K562 (cell line): Measurements from ENCODE around the gene TBC1D12. TPM values are rescaled to one million over a fixed set of nuclear protein-coding genes. Genes with fewer than 3 reads are reported as not detected.

Experiments
- COPS2 ChIP-seq: fragments of 450-650 bp; conservative IDR thresholded peaks from 2 replicates; pipeline ENCODE4 v1.6.1; 2016; ENCODE audit warnings: mild to moderate bottlenecking, moderate library complexity
- CUX1 ChIP-seq: fragments of 200-800 bp; sonication (Bioruptor generic); IDR thresholded peaks from 2 replicates; pipeline ENCODE4 v1.6.1; 2016; ENCODE audit warnings: missing genetic modification characterization, missing compliant biosample characterization
- E2F6 ChIP-seq, 2 experiments: IDR thresholded peaks; 2 replicates each; pipeline ENCODE4 v1.6.1; 2011; ENCODE audit warnings: borderline replicate concordance in 1 of 2, control low read depth in 1 of 2, low read depth in 1 of 2, low read length in 1 of 2, mild to moderate bottlenecking in 1 of 2, mixed read lengths in 1 of 2, moderate library complexity in 1 of 2; ENCODE audit not compliant: insufficient read depth in 1 of 2, insufficient read length in 1 of 2, poor library complexity in 1 of 2, severe bottlenecking in 1 of 2; ENCODE audit errors: extremely low read depth in 1 of 2
- PCBP1 ChIP-seq: fragments of 200-400 bp; formaldehyde crosslinking; IDR thresholded peaks from 2 replicates; pipeline ENCODE4 v1.6.1; 2018; ENCODE audit warnings: mild to moderate bottlenecking, low read depth, low read length; ENCODE audit not compliant: poor library complexity, severe bottlenecking
- SNIP1 ChIP-seq: fragments of 450-650 bp; IDR thresholded peaks from 2 replicates; pipeline ENCODE4 v1.7.1; 2017; ENCODE audit warnings: low read depth, mild to moderate bottlenecking
- SRF ChIP-seq, 2 experiments: fragments of 250-450, 450-650 bp in 1 of 2; sonication (Bioruptor Pico) in 1 of 2; sonication (generic) in 1 of 2; formaldehyde crosslinking; IDR thresholded peaks; 2 replicates each; pipeline versions ENCODE4 v1.5.0 to v1.5.1; 2020 to 2022; ENCODE audit warnings: mild to moderate bottlenecking in 1 of 2, missing genetic modification reagents in 1 of 2
- ZNF165 ChIP-seq: fragments of 250-450 bp; sonication (Bioruptor Pico); IDR thresholded peaks from 2 replicates; pipeline ENCODE4 v1.4.0; 2020; ENCODE audit warnings: borderline replicate concordance
- ZNF79 ChIP-seq: fragments of 250-450 bp; sonication (Bioruptor Pico); IDR thresholded peaks from 2 replicates; pipeline ENCODE4 v1.4.0; 2020; ENCODE audit warnings: low read depth, mild to moderate bottlenecking, moderate library complexity
- polyA plus RNA-seq, 8 experiments: library from polyadenylated mRNA; depleted of rRNA in 4 of 8; stranded (reverse) in 5 of 8; unstranded in 3 of 8; fragments of >200 nt; fragmentation: Nextera tagmentation in 2 of 8; fragmentation: Illumina TruSeq in 1 of 8; extraction: Ambion mirVana in 2 of 8; extraction: Trizol in 1 of 8; gene quantifications; 2 replicates each; pipeline versions ENCODE4 v1.2.1 to v1.2.3, GENCODE V29; 2011 to 2014; ENCODE audit warnings: inconsistent platforms in 1 of 8, missing spikeins in 1 of 8
- total RNA-seq, 7 experiments: library from RNA; depleted of rRNA in 6 of 7; stranded (reverse); fragments of >200 nt in 6 of 7; fragmentation: Illumina TruSeq in 2 of 7; extraction: Trizol in 2 of 7; gene quantifications; 2 replicates each; pipeline versions ENCODE4 v1.2.1 to v1.2.3, GENCODE V29; 2011 to 2021; ENCODE audit warnings: low replicate concordance in 1 of 7

TBC1D12 gene
- total and polyA plus RNA-seq, 9 of the 15 experiments (the other 6 are each of a cell fraction or from before 2014, with no cell fraction given): 2.1 to 6.7 (median 3.9) TPM

GRCh38 chr10:94465684-94466083 is 63.3 kb downstream of the TBC1D12 start (continued):
- no peak for TF ChIP-seq SNIP1
- no peak for TF ChIP-seq CUX1 (CRISPR knock-in tag)
- 0 out of 2 replicates have a peak, but pooled peaks have one; percentile 37 for TF ChIP-seq ZNF165 (CRISPR knock-in tag)
- TF ChIP-seq E2F6 (IDR thresholded peaks at IDR 0.05; ENCODE audit: borderline replicate concordance in 1 of 2, extremely low read depth in 1 of 2, insufficient read depth in 1 of 2, insufficient read length in 1 of 2, low read depth in 1 of 2, low read length in 1 of 2, poor library complexity in 1 of 2, severe bottlenecking in 1 of 2): no peak
- no peak; a peak in 1 of 4 replicates for TF ChIP-seq SRF (CRISPR knock-in tag; IDR thresholded peaks at IDR 0.05)
- no peak for TF ChIP-seq PCBP1
- peak; percentile 59; the same call in 1 of the 2 replicates for TF ChIP-seq ZNF79 (CRISPR knock-in tag)
- no peak for TF ChIP-seq COPS2
- TF ChIP-seq, all 486 proteins: peak for 23
